ENCODE data around the gene WDR19.
A peak's percentile ranks its signal among the peaks of the same experiment; 100 is the strongest.

WDR19 gene

DNA sequence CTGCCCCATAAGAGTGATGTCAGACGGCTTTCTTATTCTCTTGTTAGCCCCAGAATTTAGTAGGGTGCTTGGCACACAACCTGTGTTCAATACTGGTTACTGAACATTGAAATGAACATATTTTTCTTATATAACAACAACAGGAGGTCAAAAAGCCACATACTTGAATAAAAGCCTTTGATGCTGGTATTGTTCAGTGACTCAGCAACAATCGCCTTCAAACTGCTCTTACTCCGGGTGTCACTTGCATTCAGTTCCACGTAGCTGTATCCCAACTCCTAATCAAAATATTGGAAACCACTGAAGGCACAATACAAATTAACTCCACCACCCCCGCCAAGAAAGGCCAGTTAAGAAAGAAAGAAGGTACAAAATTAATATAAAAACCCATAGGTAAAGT is 122.3 kb downstream of the WDR19 start:
- in situ Hi-C loops (cut with HindIII; ENCODE audit: low pct_ligation_motif_present, low sequenced_read_pairs), result no loop called here
- TF ChIP-seq, protein P1, sequence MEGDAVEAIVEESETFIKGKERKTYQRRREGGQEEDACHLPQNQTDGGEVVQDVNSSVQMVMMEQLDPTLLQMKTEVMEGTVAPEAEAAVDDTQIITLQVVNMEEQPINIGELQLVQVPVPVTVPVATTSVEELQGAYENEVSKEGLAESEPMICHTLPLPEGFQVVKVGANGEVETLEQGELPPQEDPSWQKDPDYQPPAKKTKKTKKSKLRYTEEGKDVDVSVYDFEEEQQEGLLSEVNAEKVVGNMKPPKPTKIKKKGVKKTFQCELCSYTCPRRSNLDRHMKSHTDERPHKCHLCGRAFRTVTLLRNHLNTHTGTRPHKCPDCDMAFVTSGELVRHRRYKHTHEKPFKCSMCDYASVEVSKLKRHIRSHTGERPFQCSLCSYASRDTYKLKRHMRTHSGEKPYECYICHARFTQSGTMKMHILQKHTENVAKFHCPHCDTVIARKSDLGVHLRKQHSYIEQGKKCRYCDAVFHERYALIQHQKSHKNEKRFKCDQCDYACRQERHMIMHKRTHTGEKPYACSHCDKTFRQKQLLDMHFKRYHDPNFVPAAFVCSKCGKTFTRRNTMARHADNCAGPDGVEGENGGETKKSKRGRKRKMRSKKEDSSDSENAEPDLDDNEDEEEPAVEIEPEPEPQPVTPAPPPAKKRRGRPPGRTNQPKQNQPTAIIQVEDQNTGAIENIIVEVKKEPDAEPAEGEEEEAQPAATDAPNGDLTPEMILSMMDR (IDR thresholded peaks at IDR 0.05; ENCODE audit: low read depth, low read length, missing control alignments), result no peak
- Histone ChIP-seq H3K27me3 (replicated peaks) (no peaks in the 10 kb centered on the region), H3K4me3 (ENCODE audit: low read depth, low read length) (no peak overlapping the region), H3K36me3 (replicated peaks) (peaks cover 18% of the 10 kb centered on the region), H3K27ac (peak overlapping the region; percentile 3)
- DNase-seq, result peak; percentile 42

DNA sequence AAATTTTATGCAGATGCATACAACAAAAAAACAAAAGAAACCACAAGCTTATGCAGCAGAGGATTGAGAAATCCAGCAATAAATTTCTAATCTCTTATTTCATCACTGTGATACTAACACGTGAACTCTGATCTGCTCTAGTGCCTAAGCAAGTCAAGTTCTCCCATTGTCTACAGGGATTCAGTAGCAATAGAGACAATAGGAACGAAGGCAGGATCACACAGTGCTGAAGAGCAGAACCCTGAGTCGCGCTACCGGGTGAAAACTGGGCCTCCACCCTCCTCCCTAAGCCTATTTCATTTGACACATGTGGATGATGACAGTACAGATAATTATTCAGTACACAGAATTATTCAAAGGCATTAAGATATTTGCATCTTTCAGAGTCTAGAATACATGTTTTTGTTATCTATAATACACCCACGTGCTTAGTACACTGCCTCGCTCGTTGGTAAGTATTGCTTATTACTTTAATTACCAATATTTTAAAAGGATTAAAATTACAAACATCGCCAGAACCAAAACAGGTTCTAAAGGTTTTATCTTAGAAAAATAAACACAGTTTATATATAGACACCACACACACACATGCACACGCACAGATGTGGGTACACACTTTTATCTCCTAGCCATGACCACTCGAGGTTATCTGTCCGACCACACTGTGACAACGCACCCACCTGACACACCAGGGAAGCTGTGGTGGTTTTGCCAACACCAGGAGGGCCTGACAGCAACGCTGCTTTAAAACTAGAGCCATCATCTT is 123.8 kb downstream of the WDR19 start:
- Histone ChIP-seq H3K36me3 (replicated peaks) (peaks cover 21% of the 10 kb centered on the region), H3K27ac (no peak overlapping the region), H3K27me3 (replicated peaks) (no peaks in the 10 kb centered on the region), H3K4me3 (ENCODE audit: low read depth, low read length) (no peak overlapping the region)
- in situ Hi-C loops (cut with HindIII; ENCODE audit: low pct_ligation_motif_present, low sequenced_read_pairs), result no loop called here
- TF ChIP-seq, protein P1 (IDR thresholded peaks at IDR 0.05; ENCODE audit: low read depth, low read length, missing control alignments), result no peak
- DNase-seq, result no peak

GRCh38 chr4:39308611-39309010 is 126.3 kb downstream of the WDR19 start:
- H3K4me3 ChIP-seq (ENCODE audit: low read depth, low read length), result no peak overlapping the region
- TF ChIP-seq, protein P1 (IDR thresholded peaks at IDR 0.05; ENCODE audit: low read depth, low read length, missing control alignments), result no peak
- no peaks in the 10 kb centered on the region for H3K27me3 ChIP-seq (replicated peaks)
- H3K27ac ChIP-seq, result no peak overlapping the region
- H3K36me3 ChIP-seq (replicated peaks), result peaks cover 28% of the 10 kb centered on the region
- in situ Hi-C loops (cut with HindIII; ENCODE audit: low pct_ligation_motif_present, low sequenced_read_pairs), result no loop called here
- DNase-seq, result no peak

- no peak for DNase-seq
- TF ChIP-seq, protein P1 (IDR thresholded peaks at IDR 0.05; ENCODE audit: low read depth, low read length, missing control alignments), result no peak
- Histone ChIP-seq H3K4me3 (ENCODE audit: low read depth, low read length) (no peak overlapping the region), H3K36me3 (replicated peaks) (peaks cover 28% of the 10 kb centered on the region), H3K27me3 (replicated peaks) (no peaks in the 10 kb centered on the region), H3K27ac (no peak overlapping the region)
- in situ Hi-C loops (cut with HindIII; ENCODE audit: low pct_ligation_motif_present, low sequenced_read_pairs), result no loop called here
Observed at GRCh38 chr4:39312816-39313215, 130.5 kb downstream of the WDR19 start.

- no peak overlapping the region for H3K4me3 ChIP-seq (ENCODE audit: low read depth, low read length)
- in situ Hi-C loops (cut with HindIII; ENCODE audit: low pct_ligation_motif_present, low sequenced_read_pairs), result no loop called here
- no peaks in the 10 kb centered on the region for H3K27me3 ChIP-seq (replicated peaks)
- H3K27ac ChIP-seq, result peak overlapping the region; percentile 88
- H3K36me3 ChIP-seq (replicated peaks), result no peaks in the 10 kb centered on the region
- peak; percentile 89 for DNase-seq
- TF ChIP-seq, protein P1 (IDR thresholded peaks at IDR 0.05; ENCODE audit: low read depth, low read length, missing control alignments), result no peak
Observed at GRCh38 chr4:39319676-39320075, 137.3 kb downstream of the WDR19 start.

All from brain microvascular endothelial cell (primary cell).